Subcutaneous adipose tissue (tissue), 4 donors: Measurements from ENCODE around the gene ICA1L. TPM values are rescaled to one million over a fixed set of nuclear protein-coding genes. Genes with fewer than 3 reads are reported as not detected.

Experiments used
- total RNA-seq, 4 donors: library from RNA; depleted of rRNA; stranded (reverse); fragments of >200 nt; gene quantifications; one replicate each; pipeline ENCODE4 v1.1.0, GENCODE V29; 2016
- TF ChIP-seq, protein P1 (sequence below): fragments of 450-650 bp; IDR thresholded peaks from one replicate; pipeline ENCODE4 v1.5.1; 2016; ENCODE audit warnings: low read depth, mild to moderate bottlenecking, control low read depth, antibody characterized with exemption, moderate library complexity

Gene ICA1L
- total RNA-seq, 4 donors from 2014 or later: 8.0 to 16.7 (median 11.6) TPM

DNA sequence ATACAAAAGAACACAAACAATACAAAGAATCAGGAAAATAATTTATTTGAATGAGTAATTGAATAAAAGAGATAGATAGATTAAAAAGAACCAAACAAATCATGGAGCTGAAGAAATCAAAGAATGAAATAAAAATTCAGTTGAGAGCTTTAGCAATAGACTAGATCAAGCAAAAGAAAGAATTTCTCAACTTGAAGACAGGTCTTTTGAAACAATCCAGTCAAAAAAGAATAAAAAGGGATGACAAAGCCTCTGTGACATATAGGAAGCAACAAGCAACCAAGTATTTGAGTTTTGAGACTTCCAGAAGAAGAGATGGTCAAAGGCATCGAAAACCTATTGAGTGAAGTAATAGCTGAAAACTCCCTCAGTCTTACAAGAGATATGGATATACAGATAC, 128.0 kb downstream of the ICA1L start:
- TF ChIP-seq, protein P1, sequence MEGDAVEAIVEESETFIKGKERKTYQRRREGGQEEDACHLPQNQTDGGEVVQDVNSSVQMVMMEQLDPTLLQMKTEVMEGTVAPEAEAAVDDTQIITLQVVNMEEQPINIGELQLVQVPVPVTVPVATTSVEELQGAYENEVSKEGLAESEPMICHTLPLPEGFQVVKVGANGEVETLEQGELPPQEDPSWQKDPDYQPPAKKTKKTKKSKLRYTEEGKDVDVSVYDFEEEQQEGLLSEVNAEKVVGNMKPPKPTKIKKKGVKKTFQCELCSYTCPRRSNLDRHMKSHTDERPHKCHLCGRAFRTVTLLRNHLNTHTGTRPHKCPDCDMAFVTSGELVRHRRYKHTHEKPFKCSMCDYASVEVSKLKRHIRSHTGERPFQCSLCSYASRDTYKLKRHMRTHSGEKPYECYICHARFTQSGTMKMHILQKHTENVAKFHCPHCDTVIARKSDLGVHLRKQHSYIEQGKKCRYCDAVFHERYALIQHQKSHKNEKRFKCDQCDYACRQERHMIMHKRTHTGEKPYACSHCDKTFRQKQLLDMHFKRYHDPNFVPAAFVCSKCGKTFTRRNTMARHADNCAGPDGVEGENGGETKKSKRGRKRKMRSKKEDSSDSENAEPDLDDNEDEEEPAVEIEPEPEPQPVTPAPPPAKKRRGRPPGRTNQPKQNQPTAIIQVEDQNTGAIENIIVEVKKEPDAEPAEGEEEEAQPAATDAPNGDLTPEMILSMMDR: no peak

DNA sequence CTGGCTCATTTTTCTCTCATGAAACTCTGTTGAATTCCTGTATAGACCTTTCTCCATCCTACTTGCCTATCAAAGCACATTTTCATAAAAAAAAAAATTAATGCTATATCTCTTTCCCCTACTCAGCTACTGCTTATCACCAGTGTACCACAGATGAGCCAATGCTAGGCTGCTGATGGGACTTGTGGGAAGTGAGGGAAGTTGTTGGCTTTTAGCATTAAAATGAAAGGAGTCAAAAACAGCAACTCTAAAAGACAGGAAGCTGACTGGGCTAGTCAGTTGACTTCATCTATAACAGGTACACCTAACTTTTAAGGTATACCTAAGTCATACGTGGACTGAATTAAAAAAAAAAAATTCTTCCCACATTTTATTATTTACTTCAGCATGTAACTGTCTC, 134.7 kb downstream of the ICA1L start:
- TF ChIP-seq, protein P1: no peak

DNA sequence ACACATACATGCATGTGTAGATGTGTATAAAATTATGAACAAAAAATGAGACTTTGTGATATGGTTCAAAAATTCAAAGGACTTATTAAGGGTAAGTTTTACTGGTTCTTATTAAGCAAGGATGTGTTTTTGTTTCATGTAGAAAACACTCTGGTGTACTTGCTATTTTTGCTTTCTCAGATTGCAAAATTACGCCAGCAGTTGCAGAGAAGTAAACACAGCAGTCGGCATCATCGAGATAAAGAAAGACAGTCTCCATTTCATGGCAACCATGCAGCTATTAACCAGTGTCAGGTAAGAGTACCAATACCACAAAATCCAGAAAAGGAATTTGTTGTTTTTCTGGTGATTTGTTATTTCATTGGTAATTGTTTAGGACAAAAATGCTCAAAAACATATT, 145.5 kb downstream of the ICA1L start:
- TF ChIP-seq, protein P1: no peak

DNA sequence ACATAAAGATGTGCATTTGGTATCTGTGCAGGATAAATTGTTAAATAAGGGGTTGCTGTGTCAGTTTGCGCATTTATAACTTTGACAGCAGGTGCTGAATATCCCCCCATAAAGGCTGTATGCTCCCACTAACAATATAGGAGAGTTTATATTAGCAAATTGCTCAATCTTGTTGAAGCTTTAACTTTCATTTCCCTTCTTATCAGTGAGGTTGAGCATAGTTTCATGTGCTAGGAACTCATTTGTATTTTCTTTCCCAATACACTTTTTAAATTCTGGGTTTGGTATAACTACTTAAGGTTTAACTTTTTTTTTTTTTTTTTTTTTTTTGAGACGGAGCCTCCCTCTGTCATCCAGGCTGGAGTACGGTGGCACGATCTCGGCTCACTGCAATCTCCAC, 147.8 kb downstream of the ICA1L start:
- TF ChIP-seq, protein P1: no peak

Other genes with a start within 250 kb of the ICA1L start
- gene FAM117B, start 236.8 kb downstream of the ICA1L start, total RNA-seq: 10 to 100 TPM in 3 of 4 donors, 1 to 10 TPM in 1; 9.6 to 16.1 (median 11.6) TPM
- 10 to 100 TPM in 3 of 4 donors, 1 to 10 TPM in 1; 4.7 to 18.0 (median 13.9) TPM for gene WDR12, start 39.9 kb upstream of the ICA1L start, total RNA-seq
- gene CARF, start 40.5 kb upstream of the ICA1L start, total RNA-seq: 10 to 100 TPM in 3 of 4 donors, 1 to 10 TPM in 1; 8.2 to 19.6 (median 11.9) TPM
- gene NBEAL1, start 143.1 kb upstream of the ICA1L start, total RNA-seq: 10 to 100 TPM; 45.0 to 80.9 (median 54.3) TPM